ENCODE results near the gene FAM228A.

FAM228A gene

DNA sequence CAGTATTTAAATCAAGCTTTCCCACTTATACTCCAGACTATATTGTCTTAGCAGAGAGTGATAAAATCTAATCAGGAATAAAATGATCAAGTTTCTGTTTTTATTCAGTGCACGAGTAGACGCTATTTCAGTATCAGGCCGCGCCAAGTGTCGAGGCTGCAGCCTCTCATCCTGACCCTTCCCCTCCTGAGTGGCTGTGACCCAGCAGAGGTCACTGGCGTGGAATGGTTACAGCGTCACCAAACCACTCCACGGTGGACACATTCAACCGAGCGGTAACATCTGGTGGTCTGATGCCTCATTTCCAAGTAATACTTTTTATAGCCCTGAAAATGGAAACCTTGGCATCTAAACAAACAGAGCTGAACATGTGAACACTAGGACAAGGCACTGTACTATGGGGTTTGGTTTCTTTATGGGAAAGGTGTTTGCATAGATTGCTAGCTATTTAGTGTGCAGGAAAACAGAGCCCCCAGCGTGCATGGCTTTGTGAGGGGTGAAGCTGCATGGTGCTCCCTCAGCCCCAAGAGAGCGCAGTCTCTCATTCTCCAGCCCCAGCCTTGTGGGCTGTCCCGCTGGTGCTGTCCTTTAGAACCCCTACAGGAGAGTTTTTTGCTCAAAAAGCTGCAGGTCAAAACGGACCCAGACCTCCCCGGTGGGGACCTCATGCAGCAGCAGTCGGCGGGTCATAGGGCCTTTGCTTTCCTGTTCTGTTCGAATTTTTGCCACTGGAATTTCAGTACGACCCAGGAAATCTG lies 28.4 kb downstream of the FAM228A start:
- Histone ChIP-seq H3K4me2 (ENCODE audit: low read length) (no peak overlapping the region), H3K23ac (ENCODE audit: low read length) (no peak overlapping the region), H3K27me3 (ENCODE audit: insufficient read depth, low read length) (no peaks in the 10 kb centered on the region), H3K18ac (ENCODE audit: low read length) (no peak overlapping the region), H2AFZ (ENCODE audit: insufficient read depth, low read length, poor library complexity) (no peak overlapping the region), H3K79me1 (ENCODE audit: low read length) (no peaks in the 10 kb centered on the region), H2BK12ac (ENCODE audit: low read length) (no peak overlapping the region), H2BK120ac (ENCODE audit: insufficient read depth, low read length, poor library complexity) (no peak overlapping the region), H3K79me2 (ENCODE audit: control insufficient read depth, insufficient read depth, low read length, poor library complexity) (no peaks in the 10 kb centered on the region), H3K14ac (ENCODE audit: low read length) (no peak overlapping the region), H3K4ac (ENCODE audit: low read depth, low read length) (no peak overlapping the region), H3K27ac (ENCODE audit: low read depth, low read length) (no peak overlapping the region), H4K12ac (ENCODE audit: low read depth, low read length) (no peak overlapping the region), H4K8ac (ENCODE audit: low read depth, low read length) (no peak overlapping the region), H4K91ac (ENCODE audit: low read depth, low read length) (no peak overlapping the region), H3K9me3 (ENCODE audit: insufficient read depth, low read depth, low read length) (no peaks in the 10 kb centered on the region), H3K36me3 (ENCODE audit: control insufficient read depth in 1 of 2, insufficient read depth in 2 of 2, low read length in 2 of 2) (peaks cover 18 to 22% of the 10 kb centered on the region in 2 experiments), H3K4me1 (ENCODE audit: control insufficient read depth in 1 of 2, insufficient read depth in 2 of 2, low read length in 2 of 2) (no peaks in the 10 kb centered on the region), H2AK5ac (ENCODE audit: low read length) (no peak overlapping the region), H2BK5ac (ENCODE audit: low read depth, low read length, poor library complexity) (no peak overlapping the region), H3K9ac (ENCODE audit: low read length) (no peak overlapping the region), H3K4me3 (ENCODE audit: low read depth, low read length) (no peak overlapping the region)
- no CpG with 5 or more reads among the region's 19 CpGs for WGBS (ENCODE audit: extremely low coverage, insufficient coverage, insufficient read length)
- no peak for DNase-seq

GRCh38 chr2:24203787-24204150 lies 28.9 kb downstream of the FAM228A start:
- Histone ChIP-seq H3K4me2 (ENCODE audit: low read length) (no peak overlapping the region), H4K8ac (ENCODE audit: low read depth, low read length) (no peak overlapping the region), H4K91ac (ENCODE audit: low read depth, low read length) (no peak overlapping the region), H3K4me3 (ENCODE audit: low read depth, low read length) (no peak overlapping the region), H4K12ac (ENCODE audit: low read depth, low read length) (no peak overlapping the region), H2BK12ac (ENCODE audit: low read length) (no peak overlapping the region), H2AK5ac (ENCODE audit: low read length) (no peak overlapping the region), H3K18ac (ENCODE audit: low read length) (no peak overlapping the region), H3K9me3 (ENCODE audit: insufficient read depth, low read depth, low read length) (no peaks in the 10 kb centered on the region), H3K23ac (ENCODE audit: low read length) (no peak overlapping the region), H3K27me3 (ENCODE audit: insufficient read depth, low read length) (no peaks in the 10 kb centered on the region), H3K36me3 (ENCODE audit: control insufficient read depth in 1 of 2, insufficient read depth in 2 of 2, low read length in 2 of 2) (peaks cover 23 to 27% of the 10 kb centered on the region in 2 experiments), H3K79me1 (ENCODE audit: low read length) (no peaks in the 10 kb centered on the region), H2AFZ (ENCODE audit: insufficient read depth, low read length, poor library complexity) (no peak overlapping the region), H3K79me2 (ENCODE audit: control insufficient read depth, insufficient read depth, low read length, poor library complexity) (no peaks in the 10 kb centered on the region), H3K4me1 (ENCODE audit: control insufficient read depth in 1 of 2, insufficient read depth in 2 of 2, low read length in 2 of 2) (no peaks in the 10 kb centered on the region), H3K9ac (ENCODE audit: low read length) (no peak overlapping the region), H3K14ac (ENCODE audit: low read length) (no peak overlapping the region), H2BK5ac (ENCODE audit: low read depth, low read length, poor library complexity) (no peak overlapping the region), H3K4ac (ENCODE audit: low read depth, low read length) (no peak overlapping the region), H3K27ac (ENCODE audit: low read depth, low read length) (no peak overlapping the region), H2BK120ac (ENCODE audit: insufficient read depth, low read length, poor library complexity) (no peak overlapping the region)
- DNase-seq = no peak
- no CpG with 5 or more reads among the region's 5 CpGs for WGBS (ENCODE audit: extremely low coverage, insufficient coverage, insufficient read length)

- Histone ChIP-seq H3K9ac (ENCODE audit: low read length) (no peak overlapping the region), H3K36me3 (ENCODE audit: control insufficient read depth in 1 of 2, insufficient read depth in 2 of 2, low read length in 2 of 2) (peaks cover 29 to 34% of the 10 kb centered on the region in 2 experiments), H2AFZ (ENCODE audit: insufficient read depth, low read length, poor library complexity) (no peak overlapping the region), H2BK5ac (ENCODE audit: low read depth, low read length, poor library complexity) (no peak overlapping the region), H3K79me2 (ENCODE audit: control insufficient read depth, insufficient read depth, low read length, poor library complexity) (no peaks in the 10 kb centered on the region), H3K27me3 (ENCODE audit: insufficient read depth, low read length) (no peaks in the 10 kb centered on the region), H3K4me2 (ENCODE audit: low read length) (no peak overlapping the region), H3K4me1 (ENCODE audit: control insufficient read depth in 1 of 2, insufficient read depth in 2 of 2, low read length in 2 of 2) (no peaks in the 10 kb centered on the region), H4K91ac (ENCODE audit: low read depth, low read length) (no peak overlapping the region), H3K23ac (ENCODE audit: low read length) (no peak overlapping the region), H4K8ac (ENCODE audit: low read depth, low read length) (no peak overlapping the region), H3K4me3 (ENCODE audit: low read depth, low read length) (no peak overlapping the region), H3K4ac (ENCODE audit: low read depth, low read length) (no peak overlapping the region), H3K14ac (ENCODE audit: low read length) (no peak overlapping the region), H3K18ac (ENCODE audit: low read length) (no peak overlapping the region), H2BK12ac (ENCODE audit: low read length) (no peak overlapping the region), H2AK5ac (ENCODE audit: low read length) (no peak overlapping the region), H3K79me1 (ENCODE audit: low read length) (no peaks in the 10 kb centered on the region), H3K27ac (ENCODE audit: low read depth, low read length) (no peak overlapping the region), H3K9me3 (ENCODE audit: insufficient read depth, low read depth, low read length) (no peaks in the 10 kb centered on the region), H4K12ac (ENCODE audit: low read depth, low read length) (no peak overlapping the region), H2BK120ac (ENCODE audit: insufficient read depth, low read length, poor library complexity) (no peak overlapping the region)
- no peak for DNase-seq
- no CpG with 5 or more reads among the region's 12 CpGs for WGBS (ENCODE audit: extremely low coverage, insufficient coverage, insufficient read length)
Observed at GRCh38 chr2:24204505-24204904, 29.7 kb downstream of the FAM228A start.

GRCh38 chr2:24205131-24205530 lies 30.3 kb downstream of the FAM228A start:
- H4K8ac ChIP-seq (ENCODE audit: low read depth, low read length) = no peak overlapping the region
- no peak for DNase-seq
- H3K14ac ChIP-seq (ENCODE audit: low read length) = no peak overlapping the region
- no peaks in the 10 kb centered on the region for H3K79me1 ChIP-seq (ENCODE audit: low read length)
- H3K9me3 ChIP-seq (ENCODE audit: insufficient read depth, low read depth, low read length) = no peaks in the 10 kb centered on the region
- H3K27me3 ChIP-seq (ENCODE audit: insufficient read depth, low read length) = no peaks in the 10 kb centered on the region
- H2BK12ac ChIP-seq (ENCODE audit: low read length) = no peak overlapping the region
- no peak overlapping the region for H4K91ac ChIP-seq (ENCODE audit: low read depth, low read length)
- no peak overlapping the region for H3K23ac ChIP-seq (ENCODE audit: low read length)
- no peak overlapping the region for H2BK5ac ChIP-seq (ENCODE audit: low read depth, low read length, poor library complexity)
- H2AK5ac ChIP-seq (ENCODE audit: low read length) = no peak overlapping the region
- peaks cover 30 to 37% of the 10 kb centered on the region in 2 experiments for H3K36me3 ChIP-seq (ENCODE audit: control insufficient read depth in 1 of 2, insufficient read depth in 2 of 2, low read length in 2 of 2)
- no peak overlapping the region for H2BK120ac ChIP-seq (ENCODE audit: insufficient read depth, low read length, poor library complexity)
- H3K9ac ChIP-seq (ENCODE audit: low read length) = no peak overlapping the region
- H3K4me1 ChIP-seq (ENCODE audit: control insufficient read depth in 1 of 2, insufficient read depth in 2 of 2, low read length in 2 of 2) = no peaks in the 10 kb centered on the region
- no peaks in the 10 kb centered on the region for H3K79me2 ChIP-seq (ENCODE audit: control insufficient read depth, insufficient read depth, low read length, poor library complexity)
- H3K4me2 ChIP-seq (ENCODE audit: low read length) = no peak overlapping the region
- no peak overlapping the region for H3K18ac ChIP-seq (ENCODE audit: low read length)
- no peak overlapping the region for H3K27ac ChIP-seq (ENCODE audit: low read depth, low read length)
- no CpG with 5 or more reads among the region's 4 CpGs for WGBS (ENCODE audit: extremely low coverage, insufficient coverage, insufficient read length)
- H3K4me3 ChIP-seq (ENCODE audit: low read depth, low read length) = no peak overlapping the region
- no peak overlapping the region for H4K12ac ChIP-seq (ENCODE audit: low read depth, low read length)
- no peak overlapping the region for H3K4ac ChIP-seq (ENCODE audit: low read depth, low read length)
- no peak overlapping the region for H2AFZ ChIP-seq (ENCODE audit: insufficient read depth, low read length, poor library complexity)
